Measurements from ENCODE around the gene GPR143. TPM values are rescaled to one million over a fixed set of nuclear protein-coding genes. Genes with fewer than 3 reads are reported as not detected.

The GPR143 gene
- total and polyA plus RNA-seq, 4 donors: 0.33 to 1.4 (median 0.48) TPM

DNA sequence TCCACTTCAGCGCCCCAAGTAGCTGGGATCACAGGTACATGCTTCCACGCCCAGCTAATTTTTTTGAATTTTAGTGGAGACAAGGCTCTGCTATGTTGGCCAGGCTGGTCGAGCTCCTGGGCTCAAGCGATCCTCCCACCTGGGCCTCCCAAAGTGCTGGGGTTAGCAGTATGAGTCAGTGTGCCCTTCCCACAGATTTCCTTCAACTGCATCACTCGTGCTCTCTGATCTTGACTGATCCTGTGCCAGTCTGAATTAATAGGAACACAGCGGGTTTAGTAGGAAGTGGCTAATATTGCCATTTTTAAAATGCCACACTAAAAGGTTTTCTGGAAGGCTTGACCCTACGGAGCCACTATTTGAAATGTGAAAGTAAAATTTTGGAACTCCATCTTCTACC is 16.3 kb upstream of the GPR143 start:
- Histone ChIP-seq H3K36me3 (ENCODE audit: control insufficient read depth in 4 of 4, insufficient read depth in 3 of 4, low read depth in 1 of 4, low read length in 3 of 4) (no peaks in the 10 kb centered on the region), H3K27ac (ENCODE audit: low read depth in 1 of 2, low read length in 2 of 2) (no peak overlapping the region), H3K9ac (ENCODE audit: low read depth in 1 of 2, low read length in 2 of 2) (no peak overlapping the region), H3K9me3 (ENCODE audit: control insufficient read depth in 4 of 4, low read length in 3 of 4) (no peaks in the 10 kb centered on the region), H3K4me3 (ENCODE audit: low read depth in 1 of 3, low read length in 3 of 3) (no peak overlapping the region), H3K27me3 (ENCODE audit: control insufficient read depth in 4 of 4, insufficient read depth in 4 of 4, low read length in 3 of 4) (peaks cover 0 to 2% (median 0%) of the 10 kb centered on the region in 4 donors), H3K4me1 (ENCODE audit: control insufficient read depth in 4 of 4, insufficient read depth in 4 of 4, low read length in 3 of 4) (peaks cover 0 to 5% (median 0%) of the 10 kb centered on the region in 4 donors)
- TF ChIP-seq HNF4A (conservative IDR thresholded peaks at IDR 0.05): no peak
- TF ChIP-seq JUND (IDR thresholded peaks at IDR 0.05): no peak
- TF ChIP-seq NR2F2 (IDR thresholded peaks at IDR 0.05): no peak
- TF ChIP-seq, protein P1, sequence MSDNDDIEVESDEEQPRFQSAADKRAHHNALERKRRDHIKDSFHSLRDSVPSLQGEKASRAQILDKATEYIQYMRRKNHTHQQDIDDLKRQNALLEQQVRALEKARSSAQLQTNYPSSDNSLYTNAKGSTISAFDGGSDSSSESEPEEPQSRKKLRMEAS (IDR thresholded peaks at IDR 0.05): no peak
- no peak for TF ChIP-seq RXRA (IDR thresholded peaks at IDR 0.05)
- WGBS: 90% methylated on average over 7 of the region's 7 CpGs
- no peak for DNase-seq (ENCODE audit: low spot score)

DNA sequence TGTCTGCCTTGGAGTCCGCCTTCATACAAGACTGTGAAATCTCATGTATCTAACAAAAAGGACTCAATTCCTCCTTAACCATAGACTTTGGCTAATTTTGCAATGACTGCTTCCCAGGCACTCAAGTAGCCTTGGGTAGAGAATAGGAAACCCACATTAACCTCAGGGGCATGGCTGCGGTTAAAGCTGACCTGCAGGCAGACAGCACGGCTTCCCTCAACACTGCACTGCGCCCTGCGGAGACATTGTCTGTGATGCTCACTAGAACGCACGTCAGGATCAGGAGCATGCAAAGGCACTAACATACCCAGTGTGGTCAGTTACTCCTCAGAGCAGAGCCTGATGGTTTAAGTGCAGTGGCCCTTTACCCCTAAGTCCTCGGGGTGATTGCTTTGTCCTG is 10.3 kb upstream of the GPR143 start:
- WGBS: 83% methylated on average over 8 of the region's 8 CpGs
- no peaks in the 10 kb centered on the region for H3K36me3 ChIP-seq (ENCODE audit: control insufficient read depth in 4 of 4, insufficient read depth in 3 of 4, low read depth in 1 of 4, low read length in 3 of 4)
- DNase-seq (ENCODE audit: low spot score): no peak
- no peak overlapping the region for H3K9ac ChIP-seq (ENCODE audit: low read depth in 1 of 2, low read length in 2 of 2)
- no peaks in the 10 kb centered on the region for H3K4me1 ChIP-seq (ENCODE audit: control insufficient read depth in 4 of 4, insufficient read depth in 4 of 4, low read length in 3 of 4)
- no peak overlapping the region for H3K4me3 ChIP-seq (ENCODE audit: low read depth in 1 of 3, low read length in 3 of 3)
- no peaks in the 10 kb centered on the region for H3K9me3 ChIP-seq (ENCODE audit: control insufficient read depth in 4 of 4, low read length in 3 of 4)
- H3K27me3 ChIP-seq (ENCODE audit: control insufficient read depth in 4 of 4, insufficient read depth in 4 of 4, low read length in 3 of 4): no peaks in the 10 kb centered on the region
- TF ChIP-seq YY1 (IDR thresholded peaks at IDR 0.05) (no peak), RAD21 (IDR thresholded peaks at IDR 0.05) (no peak), ZBTB33 (IDR thresholded peaks at IDR 0.05) (no peak), SP1 (IDR thresholded peaks at IDR 0.05) (no peak), EGR1 (IDR thresholded peaks at IDR 0.05; ENCODE audit: low read depth in 2 of 2) (no peak), FOXA1 (IDR thresholded peaks at IDR 0.05) (no peak)
- no peak overlapping the region for H3K27ac ChIP-seq (ENCODE audit: low read depth in 1 of 2, low read length in 2 of 2)

GRCh38 chrX:9772943-9773342 is 7.3 kb upstream of the GPR143 start:
- Histone ChIP-seq H3K36me3 (ENCODE audit: control insufficient read depth in 4 of 4, insufficient read depth in 3 of 4, low read depth in 1 of 4, low read length in 3 of 4) (no peaks in the 10 kb centered on the region), H3K9me3 (ENCODE audit: control insufficient read depth in 4 of 4, low read length in 3 of 4) (no peaks in the 10 kb centered on the region), H3K27ac (ENCODE audit: low read depth in 1 of 2, low read length in 2 of 2) (no peak overlapping the region), H3K4me3 (ENCODE audit: low read depth in 1 of 3, low read length in 3 of 3) (no peak overlapping the region), H3K4me1 (ENCODE audit: control insufficient read depth in 4 of 4, insufficient read depth in 4 of 4, low read length in 3 of 4) (no peaks in the 10 kb centered on the region), H3K27me3 (ENCODE audit: control insufficient read depth in 4 of 4, insufficient read depth in 4 of 4, low read length in 3 of 4) (no peaks in the 10 kb centered on the region), H3K9ac (ENCODE audit: low read depth in 1 of 2, low read length in 2 of 2) (no peak overlapping the region)
- TF ChIP-seq RXRA (IDR thresholded peaks at IDR 0.05): no peak
- TF ChIP-seq GABPA (IDR thresholded peaks at IDR 0.05 in 1 of 2, conservative IDR thresholded peaks at IDR 0.05 in 1 of 2): no peak
- TF ChIP-seq SP1 (IDR thresholded peaks at IDR 0.05): no peak
- no peak for TF ChIP-seq TAF1 (conservative IDR thresholded peaks at IDR 0.05)
- no peak for TF ChIP-seq NR2F2 (IDR thresholded peaks at IDR 0.05)
- TF ChIP-seq, protein P2, sequence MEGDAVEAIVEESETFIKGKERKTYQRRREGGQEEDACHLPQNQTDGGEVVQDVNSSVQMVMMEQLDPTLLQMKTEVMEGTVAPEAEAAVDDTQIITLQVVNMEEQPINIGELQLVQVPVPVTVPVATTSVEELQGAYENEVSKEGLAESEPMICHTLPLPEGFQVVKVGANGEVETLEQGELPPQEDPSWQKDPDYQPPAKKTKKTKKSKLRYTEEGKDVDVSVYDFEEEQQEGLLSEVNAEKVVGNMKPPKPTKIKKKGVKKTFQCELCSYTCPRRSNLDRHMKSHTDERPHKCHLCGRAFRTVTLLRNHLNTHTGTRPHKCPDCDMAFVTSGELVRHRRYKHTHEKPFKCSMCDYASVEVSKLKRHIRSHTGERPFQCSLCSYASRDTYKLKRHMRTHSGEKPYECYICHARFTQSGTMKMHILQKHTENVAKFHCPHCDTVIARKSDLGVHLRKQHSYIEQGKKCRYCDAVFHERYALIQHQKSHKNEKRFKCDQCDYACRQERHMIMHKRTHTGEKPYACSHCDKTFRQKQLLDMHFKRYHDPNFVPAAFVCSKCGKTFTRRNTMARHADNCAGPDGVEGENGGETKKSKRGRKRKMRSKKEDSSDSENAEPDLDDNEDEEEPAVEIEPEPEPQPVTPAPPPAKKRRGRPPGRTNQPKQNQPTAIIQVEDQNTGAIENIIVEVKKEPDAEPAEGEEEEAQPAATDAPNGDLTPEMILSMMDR (IDR thresholded peaks at IDR 0.05; ENCODE audit: low read depth, low read length, missing input control): no peak
- TF ChIP-seq, protein P1 (IDR thresholded peaks at IDR 0.05): no peak
- no peak for TF ChIP-seq HNF4G (IDR thresholded peaks at IDR 0.05)
- TF ChIP-seq ZBTB33 (IDR thresholded peaks at IDR 0.05): no peak
- TF ChIP-seq HNF4A (conservative IDR thresholded peaks at IDR 0.05): no peak
- TF ChIP-seq, protein P3, sequence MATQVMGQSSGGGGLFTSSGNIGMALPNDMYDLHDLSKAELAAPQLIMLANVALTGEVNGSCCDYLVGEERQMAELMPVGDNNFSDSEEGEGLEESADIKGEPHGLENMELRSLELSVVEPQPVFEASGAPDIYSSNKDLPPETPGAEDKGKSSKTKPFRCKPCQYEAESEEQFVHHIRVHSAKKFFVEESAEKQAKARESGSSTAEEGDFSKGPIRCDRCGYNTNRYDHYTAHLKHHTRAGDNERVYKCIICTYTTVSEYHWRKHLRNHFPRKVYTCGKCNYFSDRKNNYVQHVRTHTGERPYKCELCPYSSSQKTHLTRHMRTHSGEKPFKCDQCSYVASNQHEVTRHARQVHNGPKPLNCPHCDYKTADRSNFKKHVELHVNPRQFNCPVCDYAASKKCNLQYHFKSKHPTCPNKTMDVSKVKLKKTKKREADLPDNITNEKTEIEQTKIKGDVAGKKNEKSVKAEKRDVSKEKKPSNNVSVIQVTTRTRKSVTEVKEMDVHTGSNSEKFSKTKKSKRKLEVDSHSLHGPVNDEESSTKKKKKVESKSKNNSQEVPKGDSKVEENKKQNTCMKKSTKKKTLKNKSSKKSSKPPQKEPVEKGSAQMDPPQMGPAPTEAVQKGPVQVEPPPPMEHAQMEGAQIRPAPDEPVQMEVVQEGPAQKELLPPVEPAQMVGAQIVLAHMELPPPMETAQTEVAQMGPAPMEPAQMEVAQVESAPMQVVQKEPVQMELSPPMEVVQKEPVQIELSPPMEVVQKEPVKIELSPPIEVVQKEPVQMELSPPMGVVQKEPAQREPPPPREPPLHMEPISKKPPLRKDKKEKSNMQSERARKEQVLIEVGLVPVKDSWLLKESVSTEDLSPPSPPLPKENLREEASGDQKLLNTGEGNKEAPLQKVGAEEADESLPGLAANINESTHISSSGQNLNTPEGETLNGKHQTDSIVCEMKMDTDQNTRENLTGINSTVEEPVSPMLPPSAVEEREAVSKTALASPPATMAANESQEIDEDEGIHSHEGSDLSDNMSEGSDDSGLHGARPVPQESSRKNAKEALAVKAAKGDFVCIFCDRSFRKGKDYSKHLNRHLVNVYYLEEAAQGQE (IDR thresholded peaks at IDR 0.05): no peak
- TF ChIP-seq EGR1 (IDR thresholded peaks at IDR 0.05; ENCODE audit: low read depth in 2 of 2): no peak
- 93% methylated on average over 6 of the region's 6 CpGs for WGBS
- no peak for DNase-seq (ENCODE audit: low spot score)
